ENCODE measurements around the gene CACNA2D3. TPM values are rescaled to one million over a fixed set of nuclear protein-coding genes. Genes with fewer than 3 reads are reported as not detected.
"Not testable (repeated sequence)": the region's sequence is repeated elsewhere in the genome, so short reads cannot be mapped to it uniquely, and the experiment has no call there.

The CACNA2D3 gene
- total RNA-seq, 2 experiments from 2014 or later = not detected

GRCh38 chr3:54977439-54977838, 855.1 kb downstream of the CACNA2D3 start:
- no peak for DNase-seq (ENCODE audit: low spot score)
- Histone ChIP-seq H3K4me2 (ENCODE audit: low read length) (no peak overlapping the region), H4K20me1 (ENCODE audit: insufficient read depth, low read length) (no peaks in the 10 kb centered on the region), H3K79me2 (ENCODE audit: insufficient read depth, low read depth, low read length) (no peaks in the 10 kb centered on the region), H3K36me3 (ENCODE audit: insufficient read depth, low read length) (no peaks in the 10 kb centered on the region), H2AFZ (ENCODE audit: low read length) (no peak overlapping the region), H3K9me3 (ENCODE audit: low read length) (no peaks in the 10 kb centered on the region), H3K27ac (ENCODE audit: low read depth, low read length, poor library complexity, severe bottlenecking) (no peak overlapping the region), H3K4me1 (ENCODE audit: insufficient read depth, low read length, poor library complexity, severe bottlenecking) (no peaks in the 10 kb centered on the region), H3K4me3 (ENCODE audit: low read depth, low read length, poor library complexity, severe bottlenecking) (no peak overlapping the region), H3K9me2 (ENCODE audit: insufficient read depth, low read length) (no peaks in the 10 kb centered on the region)
- ChIA-PET CTCF (ENCODE audit: unreplicated experiment) (no interaction called here), POLR2A (interaction anchor here (0.5 kb wide), 1 partner anchor 242 kb away, joined by 4 read pairs; no protein-coding TSS in a partner anchor)
- intact Hi-C loops (cut with micrococcal nuclease; ENCODE audit: unreplicated experiment) = no loop called here
- no TSS peak for BruUV-seq (replicated peaks)
- TF ChIP-seq EZH2phosphoT487 (IDR thresholded peaks at IDR 0.05; ENCODE audit: borderline replicate concordance, low read depth, low read length) (no peak), CTCF (conservative IDR thresholded peaks at IDR 0.05; ENCODE audit: low read length) (no peak)

GRCh38 chr3:54977946-54978345, 855.6 kb downstream of the CACNA2D3 start:
- BruUV-seq (replicated peaks); H3K79me2 ChIP-seq (ENCODE audit: insufficient read depth, low read depth, low read length); intact Hi-C loops (cut with micrococcal nuclease; ENCODE audit: unreplicated experiment); H3K9me2 ChIP-seq (ENCODE audit: insufficient read depth, low read length); H4K20me1 ChIP-seq (ENCODE audit: insufficient read depth, low read length); H3K4me1 ChIP-seq (ENCODE audit: insufficient read depth, low read length, poor library complexity, severe bottlenecking); CTCF ChIA-PET (ENCODE audit: unreplicated experiment); H3K9me3 ChIP-seq (ENCODE audit: low read length); DNase-seq (ENCODE audit: low spot score); H3K4me2 ChIP-seq (ENCODE audit: low read length); H2AFZ ChIP-seq (ENCODE audit: low read length); H3K36me3 ChIP-seq (ENCODE audit: insufficient read depth, low read length); H3K4me3 ChIP-seq (ENCODE audit: low read depth, low read length, poor library complexity, severe bottlenecking); H3K27ac ChIP-seq (ENCODE audit: low read depth, low read length, poor library complexity, severe bottlenecking): not testable (repeated sequence)
- POLR2A ChIA-PET = interaction anchor here (0.5 kb wide), 1 partner anchor 242 kb away, joined by 4 read pairs; no protein-coding TSS in a partner anchor

- no peak overlapping the region for H3K27ac ChIP-seq (ENCODE audit: low read depth, low read length, poor library complexity, severe bottlenecking)
- H3K9me3 ChIP-seq (ENCODE audit: low read length) = no peaks in the 10 kb centered on the region
- TF ChIP-seq CTCF (conservative IDR thresholded peaks at IDR 0.05; ENCODE audit: low read length) (no peak), EZH2phosphoT487 (IDR thresholded peaks at IDR 0.05; ENCODE audit: borderline replicate concordance, low read depth, low read length) (no peak)
- ChIA-PET CTCF (ENCODE audit: unreplicated experiment) (no interaction called here), POLR2A (no interaction called here)
- no peak overlapping the region for H2AFZ ChIP-seq (ENCODE audit: low read length)
- no peaks in the 10 kb centered on the region for H3K9me2 ChIP-seq (ENCODE audit: insufficient read depth, low read length)
- H3K36me3 ChIP-seq (ENCODE audit: insufficient read depth, low read length) = no peaks in the 10 kb centered on the region
- H3K4me3 ChIP-seq (ENCODE audit: low read depth, low read length, poor library complexity, severe bottlenecking) = no peak overlapping the region
- H3K4me2 ChIP-seq (ENCODE audit: low read length) = no peak overlapping the region
- H4K20me1 ChIP-seq (ENCODE audit: insufficient read depth, low read length) = no peaks in the 10 kb centered on the region
- H3K79me2 ChIP-seq (ENCODE audit: insufficient read depth, low read depth, low read length) = no peaks in the 10 kb centered on the region
- intact Hi-C loops (cut with micrococcal nuclease; ENCODE audit: unreplicated experiment) = no loop called here
- no peak for DNase-seq (ENCODE audit: low spot score)
- BruUV-seq (replicated peaks) = no TSS peak
- H3K4me1 ChIP-seq (ENCODE audit: insufficient read depth, low read length, poor library complexity, severe bottlenecking) = no peaks in the 10 kb centered on the region
These were observed 860.5 kb downstream of the CACNA2D3 start for GRCh38 chr3:54982807-54983206.
